Midbrain (tissue), 1 donor: ENCODE data around the gene CALY.
A peak's percentile ranks its signal among the peaks of the same experiment; 100 is the strongest.
"Not testable (repeated sequence)": the region's sequence is repeated elsewhere in the genome, so short reads cannot be mapped to it uniquely, and the experiment has no call there.

Experiments
- DNase-seq: peaks from one replicate; lab custom pipeline; 2025; lab: John Stamatoyannopoulos, UW

Gene CALY

DNA sequence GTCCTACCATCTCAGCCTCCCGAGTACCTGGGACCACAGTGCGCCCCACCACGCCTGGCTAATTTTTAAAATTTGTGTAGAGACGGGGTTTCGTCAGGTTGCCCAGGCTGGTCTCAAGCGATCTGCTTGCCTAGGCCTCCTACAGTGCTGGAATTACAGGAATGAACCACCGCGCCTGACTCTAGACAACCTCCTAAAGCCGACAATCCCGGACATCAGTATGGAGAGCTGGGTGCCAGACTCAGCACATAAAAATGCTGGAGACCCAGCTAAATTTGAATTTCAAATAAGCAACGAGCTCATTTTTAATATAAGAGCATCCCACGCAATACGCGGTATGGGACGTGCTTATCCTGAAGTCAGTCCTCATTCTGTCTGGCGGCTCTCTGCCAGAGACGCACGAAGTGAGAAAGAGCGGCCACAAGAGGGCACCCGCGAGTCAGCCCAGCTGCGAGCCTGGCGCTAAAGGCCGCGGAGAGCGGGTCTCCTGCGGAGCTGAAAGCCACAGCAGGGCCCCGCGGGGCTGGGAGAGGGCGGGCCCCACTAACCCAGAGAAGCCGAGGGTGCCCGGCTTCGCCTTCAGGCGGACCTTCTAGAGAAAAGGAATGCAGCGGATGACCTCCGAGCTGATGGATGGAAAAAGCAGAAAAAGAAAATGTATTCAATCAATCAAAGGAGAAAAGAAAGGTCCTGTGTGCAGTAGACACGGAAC, 7.0 kb downstream of the CALY start:
- peak; percentile 92 for DNase-seq

DNA sequence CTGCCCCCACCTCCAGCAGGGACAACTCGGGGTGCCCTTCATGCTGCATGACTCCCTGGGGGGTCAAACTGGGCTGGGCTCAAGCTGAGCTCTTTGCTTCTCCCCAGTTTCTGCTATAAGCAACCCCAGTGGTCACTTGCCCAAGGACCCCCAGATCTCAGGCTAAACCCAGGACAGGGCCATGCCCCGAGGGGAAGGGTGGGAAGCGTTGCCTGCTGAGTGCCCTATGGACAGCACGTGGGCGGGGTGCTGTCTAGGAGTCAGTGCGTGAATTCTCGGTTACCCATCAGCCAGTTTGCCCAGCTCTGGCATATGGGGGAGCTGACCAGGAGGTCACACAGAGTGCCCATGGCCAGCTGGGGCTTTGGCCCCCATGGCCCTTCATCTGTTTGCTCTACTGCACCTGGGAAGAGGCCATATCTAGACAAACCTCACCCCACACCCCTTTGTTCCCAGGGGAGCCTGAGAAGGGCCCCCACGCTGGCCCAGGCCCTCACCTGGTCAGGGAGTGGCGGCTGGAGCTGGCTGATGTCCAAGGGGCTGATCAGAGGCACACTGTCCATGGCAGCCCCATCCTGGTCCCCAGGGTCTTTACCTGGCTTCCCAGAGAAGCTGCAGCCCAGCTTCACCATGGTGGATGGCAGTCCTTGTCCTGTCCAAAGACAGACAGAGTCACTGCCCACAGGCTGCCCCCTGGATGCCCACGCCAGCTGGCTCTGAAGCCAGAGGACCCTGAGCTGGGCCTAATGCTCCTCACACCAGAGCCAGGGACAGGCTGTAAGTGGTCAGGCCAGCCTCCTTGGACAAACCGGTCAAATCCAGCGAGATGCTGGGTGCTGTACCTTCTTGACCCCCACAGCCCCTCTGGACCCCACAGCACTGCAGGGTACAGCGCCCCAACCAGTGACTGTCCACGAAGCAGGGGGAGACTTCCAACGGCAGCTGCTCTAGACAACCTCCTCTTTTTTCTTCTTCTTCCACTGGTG, 8.0 kb downstream of the CALY start:
- DNase-seq: no peak

DNA sequence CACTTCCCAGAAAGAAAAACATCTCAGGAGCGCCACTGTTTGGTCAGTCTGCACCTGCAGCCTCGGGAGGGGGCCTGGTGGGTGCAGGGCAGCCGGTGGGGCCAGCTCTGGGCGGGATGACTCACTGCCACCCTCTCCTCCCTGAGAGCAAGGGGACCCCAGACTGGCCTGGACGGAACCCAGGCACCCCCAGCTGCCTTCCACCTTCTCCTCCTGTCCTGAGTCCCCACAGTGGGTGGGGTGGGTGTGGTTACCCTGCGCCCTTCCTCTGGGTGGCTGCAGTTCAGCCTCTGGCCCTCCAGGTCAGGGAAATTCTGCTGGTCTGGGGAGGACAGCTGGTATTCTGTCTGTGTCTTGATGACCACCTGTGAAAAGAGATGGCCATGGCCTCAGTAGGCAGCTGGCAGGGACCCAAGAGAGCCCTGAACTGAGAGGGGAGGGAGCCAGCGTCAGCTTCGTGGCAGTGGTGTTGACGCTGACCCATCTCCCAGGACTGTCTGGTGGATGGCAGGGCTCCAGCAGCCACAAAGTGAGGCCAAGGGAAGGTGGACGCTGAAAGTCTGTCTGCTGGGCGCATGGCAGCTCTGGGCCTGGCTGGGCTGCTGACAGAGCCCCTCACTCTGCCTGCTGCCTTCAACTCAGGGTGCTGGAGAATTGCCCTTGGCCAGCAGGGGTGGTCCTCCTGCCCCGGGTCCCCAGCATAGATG, 8.9 kb downstream of the CALY start:
- DNase-seq: no peak

DNA sequence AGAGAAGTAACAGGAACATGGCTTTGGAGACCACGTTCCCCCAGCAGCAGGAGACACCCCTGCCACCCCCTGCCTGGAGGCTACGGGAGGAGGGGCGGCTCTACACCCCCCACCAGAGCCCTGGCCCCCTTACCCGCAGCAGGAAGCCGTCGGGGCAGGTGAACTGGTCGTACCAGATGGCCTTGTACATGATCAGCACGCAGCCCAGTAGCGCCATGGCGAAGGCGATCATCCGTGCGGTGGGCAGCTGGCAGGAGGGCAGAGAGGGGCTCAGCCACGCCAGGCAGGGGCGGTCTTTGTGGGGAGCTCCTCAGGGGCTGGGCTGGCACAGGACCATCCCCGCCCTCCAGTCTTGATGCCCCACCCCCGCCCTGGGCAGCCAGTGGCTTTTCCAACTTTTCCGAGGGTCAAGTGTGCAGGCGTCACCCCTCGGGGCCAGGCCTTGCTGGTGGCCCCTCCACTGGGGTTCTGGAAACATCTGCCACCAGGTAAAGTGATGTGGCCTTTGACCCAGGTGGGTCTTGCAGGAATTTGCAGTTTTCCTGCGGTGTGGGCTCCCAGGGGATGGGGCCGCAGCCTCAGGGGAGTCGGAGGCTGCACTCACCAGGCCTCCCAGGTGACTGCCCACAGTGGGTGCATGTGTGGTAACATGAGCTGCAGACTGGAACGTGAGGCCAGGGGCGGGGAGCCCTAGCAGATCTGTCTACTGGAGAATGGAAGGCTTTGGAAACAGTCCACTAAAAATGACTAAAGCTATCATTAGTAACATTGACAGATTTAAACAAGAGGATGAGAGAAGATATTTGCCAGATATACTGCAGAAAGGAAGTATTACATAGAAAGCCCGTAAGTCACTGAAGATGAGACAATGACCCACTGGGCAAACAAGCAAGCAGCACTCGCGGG, 9.7 kb downstream of the CALY start:
- no peak for DNase-seq

DNA sequence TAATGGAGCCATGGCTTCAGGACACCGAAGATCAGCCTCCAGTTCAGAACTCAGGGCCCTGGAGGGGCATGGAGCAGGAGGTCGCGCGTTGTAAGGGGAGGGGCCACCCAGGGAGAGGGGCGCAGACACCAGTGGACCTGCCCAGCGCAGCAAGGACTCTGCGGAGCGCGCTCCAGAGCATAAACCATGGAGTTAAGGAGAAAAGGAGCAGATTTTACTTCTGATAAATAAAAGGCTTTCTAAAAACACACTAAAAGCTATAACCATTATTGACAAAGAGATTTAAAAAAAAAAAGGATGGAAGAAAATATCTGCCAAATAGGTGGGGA, 10.5 kb downstream of the CALY start:
- no peak for DNase-seq

DNA sequence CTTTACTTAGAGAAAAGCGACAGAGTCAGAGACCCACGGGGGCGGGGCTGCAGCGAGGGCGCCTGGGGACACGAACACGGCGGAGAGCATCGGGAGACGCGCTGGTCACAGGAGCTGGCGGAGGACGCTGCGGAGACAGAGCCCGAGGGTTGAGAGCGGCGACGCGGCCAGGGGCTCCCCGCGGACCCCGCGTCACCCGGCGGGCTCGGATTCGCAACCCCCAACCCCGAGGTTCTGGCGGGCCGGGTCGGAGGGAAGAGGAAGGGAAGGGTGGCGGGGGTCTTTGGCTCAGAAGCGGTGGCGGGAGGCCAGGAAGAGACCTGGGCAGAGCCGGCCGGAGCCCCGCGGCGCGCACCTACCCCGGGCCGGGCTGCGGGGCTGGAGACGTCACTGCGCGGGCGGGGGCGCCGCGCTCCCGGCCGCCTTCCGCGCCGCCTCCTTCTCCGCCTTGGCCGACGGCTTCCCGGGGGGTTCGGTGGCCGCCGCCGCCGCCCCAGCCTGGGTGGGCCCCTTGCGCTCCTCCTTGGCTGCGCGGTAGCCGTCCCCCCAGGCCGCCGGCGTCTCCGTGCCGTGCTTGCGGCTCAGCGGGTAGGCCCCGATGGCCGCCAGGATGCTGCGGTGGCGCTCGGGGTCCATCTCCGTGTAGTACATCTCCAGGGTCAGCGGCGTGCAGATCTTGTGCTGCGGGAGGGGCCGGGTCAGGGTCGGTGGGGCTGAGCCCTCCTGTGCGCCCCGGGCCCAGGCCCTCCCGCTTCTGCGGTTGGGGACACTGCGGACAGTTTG, 11.1 kb downstream of the CALY start:
- DNase-seq: no peak

DNA sequence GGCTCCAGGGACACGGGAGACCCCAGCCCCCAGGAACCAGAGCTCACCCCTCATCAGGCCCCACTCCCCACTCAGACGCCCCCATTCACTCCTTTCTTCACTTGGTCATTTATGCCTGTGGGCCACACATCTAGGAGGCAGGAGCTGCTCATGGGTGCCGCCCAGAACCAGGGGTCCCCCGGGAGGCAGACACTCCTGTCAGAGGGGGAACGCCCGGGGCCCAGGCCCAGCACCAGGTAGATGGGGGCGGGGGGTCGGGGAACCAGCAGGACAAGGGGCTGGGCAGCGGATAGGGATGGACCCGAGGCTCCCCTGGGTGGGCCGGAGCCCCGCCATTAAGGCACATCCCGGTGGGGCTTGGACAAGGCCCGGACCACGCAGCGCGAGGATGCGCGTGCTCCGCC, 11.8 kb downstream of the CALY start:
- no peak for DNase-seq

DNA sequence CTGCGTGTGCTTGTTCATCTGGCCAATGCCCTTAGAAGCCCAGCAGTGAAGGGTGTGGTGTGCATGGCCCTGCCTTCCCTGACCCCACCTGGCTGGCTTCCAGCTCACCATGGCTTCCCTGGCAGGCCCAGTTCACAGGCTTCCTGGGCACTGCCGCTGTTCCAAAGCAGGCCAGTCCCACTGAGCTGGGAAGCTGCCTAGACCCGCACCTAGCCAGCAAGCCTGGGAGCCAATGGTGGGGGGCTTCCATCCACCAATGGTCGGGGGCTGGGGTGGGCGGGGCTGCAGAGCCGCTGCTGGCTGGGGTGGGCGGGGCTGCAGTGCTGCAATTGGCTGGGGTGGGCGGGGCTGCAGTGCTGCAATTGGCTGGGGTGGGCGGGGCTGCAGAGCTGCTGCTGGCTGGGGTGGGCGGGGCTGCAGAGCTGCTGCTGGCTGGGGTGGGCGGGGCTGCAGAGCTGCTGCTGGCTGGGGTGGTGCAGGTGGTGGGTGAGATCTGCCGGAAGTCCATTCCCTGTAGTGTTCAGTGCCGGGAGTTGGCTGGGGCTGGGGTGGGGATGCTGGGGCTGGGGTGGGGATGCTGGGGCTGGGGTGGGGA, 12.4 kb downstream of the CALY start:
- no peak for DNase-seq

DNA sequence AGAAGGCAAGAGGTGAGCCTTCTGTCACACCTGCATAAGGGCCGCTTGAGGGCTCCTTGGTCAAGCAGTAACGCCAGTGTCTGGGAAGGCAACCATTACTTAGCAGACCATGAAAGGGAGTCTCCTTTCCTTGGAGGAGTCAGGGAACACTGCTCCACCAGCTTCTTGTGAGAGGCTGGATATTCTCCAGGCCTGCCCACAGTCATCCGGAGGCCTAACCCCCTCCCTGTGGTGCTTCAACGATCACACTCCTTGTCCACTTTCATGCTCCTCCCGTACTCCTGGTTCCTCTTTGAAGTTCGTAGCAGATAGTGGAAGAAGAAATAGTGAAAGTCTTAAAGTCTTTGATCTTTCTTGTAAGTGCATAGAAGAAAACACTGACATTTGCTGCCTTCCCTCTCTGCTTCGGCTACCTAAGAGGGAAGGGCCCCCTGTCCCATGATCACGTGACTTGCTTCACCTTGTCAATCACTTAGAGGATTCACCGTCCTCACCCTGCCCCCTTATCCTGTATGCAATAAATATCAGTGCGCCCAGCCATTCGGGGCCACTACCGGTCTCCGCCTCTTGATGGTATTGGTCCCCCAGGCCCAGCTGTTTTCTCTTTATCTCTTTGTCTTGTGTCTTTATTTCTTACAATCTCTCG, 14.5 kb downstream of the CALY start:
- not testable (repeated sequence) for DNase-seq

DNA sequence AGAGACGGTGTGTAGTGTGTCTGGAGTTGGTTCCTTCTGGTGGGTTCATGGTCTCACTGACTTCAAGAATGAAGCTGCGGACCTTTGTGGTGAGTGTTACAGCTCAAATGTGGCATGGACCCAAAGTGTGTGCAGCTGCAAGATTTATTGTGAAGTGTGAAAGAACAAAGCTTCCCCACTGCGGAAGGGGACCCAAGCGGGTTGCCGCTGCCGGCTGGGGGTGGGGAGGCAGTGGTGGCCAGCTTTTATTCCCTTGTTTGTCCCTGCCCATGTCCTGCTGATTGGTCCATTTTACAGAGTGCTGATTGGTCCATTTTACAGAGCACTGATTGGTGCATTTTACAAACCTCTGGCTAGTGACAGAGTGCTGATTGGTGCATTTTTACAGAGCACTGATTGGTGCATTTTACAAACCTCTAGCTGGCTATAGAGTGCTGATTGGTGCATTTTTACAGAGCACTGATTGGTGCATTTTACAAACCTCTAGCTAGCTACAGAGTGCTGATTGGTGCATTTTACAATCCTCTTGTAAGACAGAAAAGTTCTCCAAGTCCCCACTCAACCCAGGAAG, 15.8 kb downstream of the CALY start:
- DNase-seq: not testable (repeated sequence)

DNA sequence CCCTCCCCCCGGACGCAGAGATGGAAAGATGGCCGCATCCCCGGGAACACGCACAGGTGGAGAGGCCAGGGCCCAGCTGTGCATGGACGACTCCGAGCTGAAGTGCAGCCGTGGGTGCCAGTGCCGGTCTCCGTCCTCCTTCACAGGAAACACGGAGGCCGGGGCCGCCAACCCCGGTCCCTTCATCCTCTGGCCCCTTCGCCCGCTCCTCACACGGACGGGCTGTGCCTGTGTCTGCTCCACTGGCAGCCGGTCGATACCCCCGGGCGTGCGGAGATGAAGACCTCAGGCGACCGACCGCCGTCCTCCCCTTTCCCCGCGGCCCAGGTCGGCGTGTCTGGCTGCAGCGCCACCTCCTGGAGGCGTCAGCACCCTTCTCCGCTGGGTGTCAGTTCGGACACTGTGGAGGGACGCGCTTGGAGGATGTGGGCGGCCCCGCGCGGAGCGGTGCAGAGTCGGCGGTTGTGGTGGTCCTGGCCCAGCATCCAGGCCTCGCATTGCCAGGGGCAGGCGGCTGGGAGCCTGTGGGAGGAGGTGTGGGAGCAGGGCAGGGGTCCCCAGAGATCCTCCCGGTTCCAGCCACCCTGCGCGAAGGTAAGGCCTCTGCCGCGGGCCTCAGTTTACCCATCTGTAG, 18.1 kb downstream of the CALY start:
- DNase-seq: peak; percentile 36

DNA sequence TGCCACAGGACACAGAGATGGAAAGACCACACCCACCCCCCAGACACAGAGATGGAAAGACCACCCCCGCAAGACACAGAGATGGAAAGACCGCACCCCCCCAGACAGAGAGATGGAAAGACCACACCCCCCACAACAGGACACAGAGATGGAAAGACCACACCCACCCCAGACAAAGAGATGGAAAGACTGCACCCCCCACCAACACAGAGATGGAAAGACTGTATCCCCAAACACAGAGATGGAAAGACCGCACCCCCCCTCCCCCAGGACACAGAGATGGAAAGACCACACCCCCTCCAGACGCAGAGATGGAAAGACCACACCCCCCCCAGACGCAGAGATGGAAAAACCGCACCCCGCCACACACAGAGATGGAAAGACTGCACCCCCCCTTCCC, 20.0 kb downstream of the CALY start:
- no peak for DNase-seq

DNA sequence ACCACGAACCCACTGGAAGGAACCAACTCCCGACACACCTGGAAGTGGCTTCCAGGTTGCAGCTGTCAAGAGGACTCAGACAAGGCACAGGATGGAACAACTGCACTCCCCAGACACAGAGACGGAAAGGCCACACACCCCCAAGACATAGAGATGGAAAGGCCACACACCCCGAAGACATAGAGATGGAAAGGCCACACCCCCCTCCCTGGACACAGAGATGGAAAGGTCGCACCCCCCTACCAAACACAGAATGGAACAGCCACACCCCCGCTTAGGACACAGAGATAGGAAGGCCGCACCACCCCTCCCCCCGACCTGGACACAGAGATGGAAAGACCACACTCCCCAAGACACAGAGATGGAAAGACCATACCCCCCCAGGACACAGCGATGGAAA, 20.4 kb downstream of the CALY start:
- DNase-seq: no peak

DNA sequence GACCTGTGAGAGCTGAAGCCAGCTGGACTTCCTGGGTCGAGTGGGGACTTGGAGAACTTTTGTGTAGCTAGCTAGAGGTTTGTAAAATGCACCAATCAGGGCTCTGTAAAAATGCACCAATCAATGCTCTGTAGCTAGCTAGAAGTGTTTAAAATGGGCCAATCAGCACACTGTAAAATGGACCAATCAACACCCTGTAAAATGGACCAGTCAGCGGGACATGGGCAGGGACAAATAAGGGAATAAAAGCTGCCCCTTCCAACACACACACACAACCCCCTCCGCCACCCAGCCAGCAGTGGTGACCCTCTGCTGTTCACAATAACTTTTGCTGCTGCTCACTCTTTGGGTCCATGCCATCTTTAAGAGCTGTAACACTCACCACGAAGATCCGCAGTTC, 20.8 kb downstream of the CALY start:
- DNase-seq: no peak

DNA sequence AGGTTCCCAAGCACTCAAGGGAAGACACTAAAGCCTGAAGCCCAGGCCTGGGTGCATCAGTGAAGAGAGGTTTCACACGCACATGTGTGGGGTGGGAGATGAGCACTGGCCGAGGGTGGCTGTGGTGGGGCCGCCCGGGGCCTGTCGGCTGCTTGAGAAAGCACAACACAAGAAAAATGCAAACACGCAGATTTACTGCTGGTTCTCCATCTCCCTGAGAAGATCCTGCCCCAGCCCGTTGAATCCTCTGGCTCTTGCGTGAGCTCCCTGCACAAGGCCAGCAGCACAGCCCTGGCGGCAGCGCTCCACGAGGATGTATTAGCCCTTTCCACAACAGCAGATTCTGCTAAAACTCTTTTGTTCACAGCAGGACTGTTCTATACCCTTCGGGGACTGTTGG, 21.8 kb downstream of the CALY start:
- no peak for DNase-seq

DNA sequence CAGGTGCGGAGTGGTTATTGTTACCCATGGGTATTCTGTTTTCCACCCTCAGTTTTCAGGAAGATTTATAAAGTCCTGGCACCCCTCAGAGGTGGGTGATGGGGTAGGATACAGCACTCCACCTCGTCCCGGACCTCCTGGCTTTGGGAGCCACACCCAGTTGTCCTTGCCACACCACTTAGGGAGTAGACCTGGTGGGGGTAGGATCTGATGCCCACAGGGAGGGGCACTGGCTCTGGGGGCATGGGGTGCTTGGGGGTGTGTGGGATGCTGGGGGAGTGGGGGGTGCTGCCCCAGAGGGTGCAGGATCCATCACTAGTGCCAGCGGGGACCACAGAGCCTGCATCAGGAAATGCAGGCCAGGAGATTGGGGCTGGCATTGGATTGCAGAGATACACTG, 23.5 kb downstream of the CALY start:
- no peak for DNase-seq

DNA sequence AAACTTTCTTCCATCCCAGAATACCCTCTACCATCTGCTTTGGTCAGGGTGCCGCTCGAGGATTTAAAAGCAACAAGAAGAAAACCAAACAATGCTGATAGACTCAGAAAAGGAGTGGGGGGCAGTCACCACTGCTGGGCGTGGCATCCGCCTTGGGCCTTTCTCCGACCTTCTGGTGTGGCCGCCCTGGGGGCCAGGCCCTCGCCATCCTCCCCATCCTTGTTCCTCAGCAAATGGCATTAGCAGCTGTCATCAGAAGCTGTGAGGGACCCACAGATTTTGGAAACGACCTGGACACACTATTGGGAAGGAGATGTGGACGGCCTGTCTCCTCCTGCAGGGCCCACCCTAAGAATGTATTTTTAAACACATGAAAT, 23.9 kb downstream of the CALY start:
- no peak for DNase-seq

DNA sequence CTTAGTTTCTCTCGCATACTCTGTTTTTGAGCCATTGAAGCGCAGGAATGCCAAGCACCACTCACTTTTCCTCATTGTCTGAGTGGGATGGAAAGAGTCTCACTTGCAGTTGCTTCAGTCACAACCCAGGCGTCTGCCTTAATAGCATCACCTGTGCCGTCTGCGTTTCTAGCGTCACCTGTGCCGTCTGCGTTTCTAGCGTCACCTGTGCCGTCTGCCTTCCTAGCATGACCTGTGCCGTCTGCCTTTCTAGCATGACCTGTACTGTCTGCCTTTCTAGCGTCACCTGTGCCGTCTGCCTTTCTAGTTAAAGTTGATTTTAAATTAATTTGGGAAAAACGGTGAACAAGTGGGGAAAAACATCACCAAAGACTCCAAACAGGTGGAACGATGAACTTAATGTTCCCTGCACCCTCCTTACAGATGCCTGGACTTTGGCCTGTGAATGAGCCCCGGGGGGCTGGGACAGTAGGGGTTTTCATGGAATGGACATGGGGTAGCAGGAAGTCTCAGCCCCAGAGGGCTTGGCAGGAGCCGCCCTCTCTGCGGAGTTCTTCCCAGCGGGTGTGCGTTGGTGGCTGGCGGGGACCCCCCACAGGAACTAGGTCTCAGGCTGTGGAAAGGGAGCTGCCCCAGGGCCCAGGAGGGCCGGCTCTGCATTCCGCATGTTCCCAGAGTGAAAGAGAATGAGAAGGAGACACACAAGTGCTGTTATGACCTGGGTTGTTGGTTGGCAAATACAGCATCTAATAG, 24.5 kb downstream of the CALY start:
- DNase-seq: no peak
